AG04449 (cell line): ENCODE data around the gene CYP2A6.

Experiments
- CTCF ChIA-PET: fragments of 350-600 bp; formaldehyde crosslinking; extraction: SDS; loops from one replicate; lab custom pipeline; 2021; ENCODE audit warnings: antibody characterized with exemption; lab: Yijun Ruan, JAX
- POLR2A ChIA-PET: fragments of 400-600, 350-600 bp; formaldehyde crosslinking; extraction: SDS; loops from one replicate; lab custom pipeline; 2020; ENCODE audit warnings: antibody characterized with exemption, inconsistent platforms; lab: Yijun Ruan, JAX
- DNase-seq: peaks from one replicate; pipeline ENCODE4 v3.0.0-alpha.2; 2010; ENCODE audit warnings: low read depth, low spot score
- H3K4me3 ChIP-seq: 2 replicates; pipeline ENCODE4 v1.5.1; 2011; ENCODE audit warnings: low read depth, mild to moderate bottlenecking, control low read depth, low read length
- TF ChIP-seq, protein P1 (sequence below): IDR thresholded peaks from one replicate; pipeline ENCODE4 v1.5.1; 2011; ENCODE audit warnings: mild to moderate bottlenecking, moderate library complexity, low read length, control low read depth, inconsistent platforms; ENCODE audit not compliant: insufficient read depth; ENCODE audit errors: missing control alignments

Gene CYP2A6

DNA sequence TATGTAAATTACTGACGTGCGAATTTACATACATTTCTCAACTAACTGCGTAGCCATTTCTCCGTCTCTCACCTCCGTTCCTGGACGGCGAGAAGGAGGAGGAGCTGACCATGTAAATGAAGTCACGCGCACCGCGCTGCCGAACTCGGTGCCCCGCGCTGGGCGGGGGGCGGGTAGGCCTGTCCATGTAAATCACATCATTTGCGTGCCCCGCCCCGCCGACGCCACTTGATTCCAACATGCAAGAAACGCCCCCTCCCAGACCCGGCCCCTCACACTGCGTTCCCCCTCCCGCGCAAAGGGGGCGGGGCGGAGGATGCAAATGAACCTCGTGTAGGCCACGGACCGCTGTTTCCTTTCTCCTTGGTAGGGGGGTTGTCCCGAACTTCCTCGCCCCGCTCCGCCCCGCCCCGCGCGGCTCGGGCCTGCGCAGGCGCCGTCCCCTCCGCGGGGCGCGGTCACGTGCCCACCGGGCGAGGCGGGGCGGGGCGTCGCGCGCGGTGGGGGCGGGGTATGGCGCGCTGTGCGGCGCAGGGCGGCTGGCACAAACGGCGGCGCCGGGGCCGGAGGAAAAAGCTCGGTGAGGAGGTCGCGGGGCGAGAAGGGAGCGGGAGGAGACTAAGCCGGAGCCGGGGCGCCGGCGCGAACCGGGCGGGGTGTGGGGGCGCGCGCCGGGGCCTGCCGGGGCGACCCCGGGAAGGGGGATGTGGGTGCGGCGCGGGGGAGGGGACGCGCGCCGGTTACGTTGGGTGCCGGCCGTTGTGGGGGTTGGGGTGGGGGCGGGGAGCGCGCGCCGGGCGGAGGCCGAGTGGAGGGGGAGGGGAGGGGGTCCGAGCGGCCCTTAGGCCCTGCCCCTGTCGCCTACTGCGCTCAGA, 51.3 kb downstream of the CYP2A6 start, which contains the start of gene EGLN2:
Gene EGLN2 (plus strand): TSS at position 509 of the 875 bp plus-strand sequence. CDS start 1,382 bp downstream, outside the sequence.
- TF ChIP-seq, protein P1, sequence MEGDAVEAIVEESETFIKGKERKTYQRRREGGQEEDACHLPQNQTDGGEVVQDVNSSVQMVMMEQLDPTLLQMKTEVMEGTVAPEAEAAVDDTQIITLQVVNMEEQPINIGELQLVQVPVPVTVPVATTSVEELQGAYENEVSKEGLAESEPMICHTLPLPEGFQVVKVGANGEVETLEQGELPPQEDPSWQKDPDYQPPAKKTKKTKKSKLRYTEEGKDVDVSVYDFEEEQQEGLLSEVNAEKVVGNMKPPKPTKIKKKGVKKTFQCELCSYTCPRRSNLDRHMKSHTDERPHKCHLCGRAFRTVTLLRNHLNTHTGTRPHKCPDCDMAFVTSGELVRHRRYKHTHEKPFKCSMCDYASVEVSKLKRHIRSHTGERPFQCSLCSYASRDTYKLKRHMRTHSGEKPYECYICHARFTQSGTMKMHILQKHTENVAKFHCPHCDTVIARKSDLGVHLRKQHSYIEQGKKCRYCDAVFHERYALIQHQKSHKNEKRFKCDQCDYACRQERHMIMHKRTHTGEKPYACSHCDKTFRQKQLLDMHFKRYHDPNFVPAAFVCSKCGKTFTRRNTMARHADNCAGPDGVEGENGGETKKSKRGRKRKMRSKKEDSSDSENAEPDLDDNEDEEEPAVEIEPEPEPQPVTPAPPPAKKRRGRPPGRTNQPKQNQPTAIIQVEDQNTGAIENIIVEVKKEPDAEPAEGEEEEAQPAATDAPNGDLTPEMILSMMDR, result no peak
- peak within 1 kb of the TSS; percentile 86 for H3K4me3 ChIP-seq
- CTCF ChIA-PET, result interaction anchor here (1.0 to 3.9 kb wide), 4 partner anchors 12 to 136 kb away, joined by 3 to 23 read pairs (median 10); partner anchors contain the start of gene RAB4B
- peak; percentile 97 for DNase-seq
- POLR2A ChIA-PET, result interaction anchor here (0.6 to 1.1 kb wide), 4 partner anchors 13 to 151 kb away, joined by 3 to 11 read pairs (median 6); partner anchors contain the start of genes COQ8B, ITPKC and RAB4B

DNA sequence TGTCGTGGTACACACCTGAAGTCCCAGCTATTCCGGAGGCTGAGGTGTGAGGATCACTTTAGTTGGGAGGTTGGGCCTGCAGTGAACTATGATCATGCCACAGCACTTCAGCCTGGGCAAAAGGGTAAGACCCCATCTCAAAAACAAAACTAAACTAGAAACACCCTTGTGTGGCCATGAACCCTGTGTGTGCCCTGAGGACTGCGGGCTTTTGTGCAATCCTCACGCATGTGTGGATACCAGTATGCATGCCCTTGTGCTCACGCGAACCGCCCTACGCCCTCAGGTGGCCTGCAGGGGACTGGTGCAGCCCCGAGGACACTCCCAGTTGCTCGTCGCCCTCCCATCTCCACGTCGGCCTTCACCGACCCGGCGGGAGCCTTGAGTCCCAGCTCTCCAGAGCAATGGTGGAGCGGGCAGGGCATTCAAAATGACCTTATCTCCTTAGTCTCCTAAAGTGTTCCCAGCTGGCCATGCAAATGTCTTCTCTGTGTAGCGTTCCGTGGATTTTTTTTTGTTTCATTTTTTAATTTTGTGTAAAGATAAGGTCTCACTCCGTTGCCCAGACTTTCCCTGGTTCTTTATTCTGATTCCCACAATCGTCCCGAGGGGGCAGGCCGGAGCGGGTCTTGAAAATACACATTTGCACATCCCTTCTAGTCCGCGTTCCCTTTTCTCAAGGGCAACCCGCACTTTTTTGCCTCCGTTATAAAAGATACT, 52.1 kb downstream of the CYP2A6 start:
- ChIA-PET POLR2A (interaction anchor here (0.5 to 1.1 kb wide), 4 partner anchors 12 to 401 kb away, joined by 3 to 11 read pairs (median 6); partner anchors contain the start of genes COQ8B, ITPKC and RAB4B), CTCF (interaction anchor here (1.0 to 3.9 kb wide), 4 partner anchors 12 to 135 kb away, joined by 3 to 23 read pairs (median 10); partner anchors contain the start of gene RAB4B)
- no peak for DNase-seq
- H3K4me3 ChIP-seq, result peak overlapping the region; percentile 65
- TF ChIP-seq, protein P1, result peak; percentile 36

DNA sequence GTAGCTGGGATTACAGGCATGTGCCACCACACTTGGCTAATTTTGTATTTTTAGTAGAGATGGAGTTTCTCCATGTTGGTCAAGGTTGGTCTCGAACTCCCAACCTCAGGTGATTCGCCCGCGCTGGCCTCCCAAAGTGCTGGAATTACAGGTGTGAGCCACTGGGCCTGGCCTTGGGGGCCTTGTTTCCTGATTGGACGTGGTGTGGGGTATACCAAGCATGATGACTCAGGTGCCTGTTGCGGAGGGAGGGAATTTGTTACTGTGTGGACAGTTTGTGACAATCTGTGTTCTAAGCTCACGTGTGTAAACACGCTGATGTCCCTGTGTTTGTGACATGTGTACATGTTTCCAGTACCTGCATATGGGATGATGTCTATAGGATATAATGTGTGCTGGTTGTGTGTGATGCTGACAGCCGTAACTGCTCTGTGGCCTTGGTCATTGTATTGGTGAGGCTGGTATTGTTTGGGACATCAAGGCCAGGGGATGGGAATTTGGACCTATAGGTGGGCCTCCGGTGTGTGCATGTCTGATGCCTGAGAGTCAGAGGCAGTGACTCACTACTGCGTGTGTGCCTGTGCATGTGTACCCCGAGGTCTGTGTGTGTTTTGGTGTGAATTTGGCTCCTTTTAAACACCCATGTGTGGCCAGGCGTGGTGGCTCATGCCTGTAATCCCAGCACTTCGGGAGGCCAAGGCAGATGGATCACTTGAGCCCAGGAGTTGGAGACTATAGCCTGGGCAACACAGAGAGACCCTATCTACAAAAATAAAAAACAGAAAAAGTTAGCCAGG, 52.9 kb downstream of the CYP2A6 start:
- H3K4me3 ChIP-seq, result no peak overlapping the region; the same call in 1 of the 2 replicates
- ChIA-PET CTCF (interaction anchor here (1.8 to 3.9 kb wide), 4 partner anchors 9 to 135 kb away, joined by 8 to 23 read pairs (median 10); partner anchors contain the start of gene RAB4B), POLR2A (interaction anchor here (0.5 kb wide), 1 partner anchor 401 kb away, joined by 3 read pairs; no protein-coding TSS in a partner anchor)
- DNase-seq, result no peak
- TF ChIP-seq, protein P1, result no peak
